ENCODE measurements around the gene HS3ST6.
"Not testable (repeated sequence)": the region's sequence is repeated elsewhere in the genome, so short reads cannot be mapped to it uniquely, and the experiment has no call there.

HS3ST6 gene

GRCh38 chr16:1878256-1878655, 40.0 kb downstream of the HS3ST6 start:
- DNase-seq (ENCODE audit: insufficient read length) = no peak
- no peak for FAIRE-seq
- TF ChIP-seq TAF1 (IDR thresholded peaks at IDR 0.05; ENCODE audit: borderline replicate concordance, low read depth, low read length) = no peak
- no peak for TF ChIP-seq POLR2A (IDR thresholded peaks at IDR 0.05; ENCODE audit: low read depth, low read length)
- no peak for TF ChIP-seq POLR2AphosphoS5 (IDR thresholded peaks at IDR 0.05; ENCODE audit: low read depth, low read length)

- FAIRE-seq (no peak), DNase-seq (ENCODE audit: insufficient read length) (no peak)
- TF ChIP-seq TAF1 (IDR thresholded peaks at IDR 0.05; ENCODE audit: borderline replicate concordance, low read depth, low read length) = no peak
- TF ChIP-seq POLR2A (IDR thresholded peaks at IDR 0.05; ENCODE audit: low read depth, low read length) = no peak
- TF ChIP-seq POLR2AphosphoS5 (IDR thresholded peaks at IDR 0.05; ENCODE audit: low read depth, low read length) = no peak
Measured at GRCh38 chr16:1877804-1878203, 40.4 kb downstream of the HS3ST6 start.

- DNase-seq (ENCODE audit: insufficient read length) = no peak
- TF ChIP-seq POLR2A (IDR thresholded peaks at IDR 0.05; ENCODE audit: low read depth, low read length) (no peak), TAF1 (IDR thresholded peaks at IDR 0.05; ENCODE audit: borderline replicate concordance, low read depth, low read length) (no peak), POLR2AphosphoS5 (IDR thresholded peaks at IDR 0.05; ENCODE audit: low read depth, low read length) (no peak)
- FAIRE-seq = no peak
Measured at GRCh38 chr16:1877089-1877488, 41.1 kb downstream of the HS3ST6 start.

DNA sequence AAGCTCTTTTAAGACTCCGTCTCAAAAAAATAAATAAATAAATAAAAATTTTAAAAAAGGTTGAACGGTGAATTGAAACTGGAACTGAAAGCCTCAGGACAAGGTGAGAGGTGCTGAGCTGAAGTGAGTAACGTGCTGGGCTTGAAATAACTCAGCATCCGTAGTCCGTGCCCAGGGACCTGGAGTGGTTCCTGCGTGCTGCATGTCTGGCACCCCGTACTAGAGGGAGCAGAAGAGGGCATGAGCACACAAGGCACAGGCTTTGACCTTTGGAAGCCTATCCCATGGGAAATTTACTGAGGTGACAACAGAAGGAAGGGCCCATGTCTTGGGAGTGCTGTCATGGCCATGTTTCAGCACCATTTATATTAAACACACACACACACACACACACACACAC, 41.7 kb downstream of the HS3ST6 start:
- no peak for DNase-seq (ENCODE audit: insufficient read length)
- peak; percentile 85 for FAIRE-seq
- TF ChIP-seq POLR2A (IDR thresholded peaks at IDR 0.05; ENCODE audit: low read depth, low read length) = no peak
- TF ChIP-seq POLR2AphosphoS5 (IDR thresholded peaks at IDR 0.05; ENCODE audit: low read depth, low read length) = no peak
- no peak for TF ChIP-seq TAF1 (IDR thresholded peaks at IDR 0.05; ENCODE audit: borderline replicate concordance, low read depth, low read length)

DNA sequence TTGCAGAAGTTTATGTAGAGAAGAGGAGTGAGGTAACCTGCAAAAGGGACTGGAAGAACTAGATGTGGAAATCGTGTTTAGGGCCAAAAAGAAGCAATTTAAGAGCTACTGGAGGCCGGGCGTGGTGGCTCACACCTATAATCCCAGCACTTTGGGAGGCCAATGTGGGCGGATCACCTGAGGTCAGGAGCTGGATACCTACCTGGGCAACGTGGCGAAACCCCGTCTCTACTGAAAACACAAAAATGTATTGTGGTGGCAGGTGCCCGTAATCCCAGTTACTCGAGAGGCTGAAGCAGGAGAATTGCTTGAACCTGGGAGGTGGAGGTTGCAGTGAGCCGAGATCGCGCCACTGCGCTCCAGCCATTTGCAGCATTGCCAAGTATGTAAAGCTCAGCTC, 42.1 kb downstream of the HS3ST6 start:
- FAIRE-seq; DNase-seq (ENCODE audit: insufficient read length): not testable (repeated sequence)

DNA sequence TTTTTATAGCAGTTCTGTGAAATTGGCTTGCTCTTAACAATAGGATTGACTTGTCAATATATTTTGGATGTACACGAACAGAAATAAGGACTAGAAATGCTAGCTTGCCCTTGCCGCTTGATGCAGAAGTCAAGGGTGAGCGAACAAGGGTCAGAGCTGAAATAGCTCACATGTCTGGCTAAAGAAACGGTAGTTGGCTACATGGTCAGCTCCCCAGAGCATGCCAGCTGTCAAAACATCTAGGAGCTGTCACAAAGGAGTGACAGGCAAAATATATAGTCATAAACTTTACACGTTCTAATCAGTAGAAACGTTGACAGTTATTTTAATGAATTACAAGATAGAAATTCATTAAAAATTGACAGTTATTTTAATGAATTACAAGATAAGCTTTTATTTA, 43.4 kb downstream of the HS3ST6 start:
- peak; percentile 14 for FAIRE-seq
- no peak for DNase-seq (ENCODE audit: insufficient read length)
- TF ChIP-seq POLR2A (IDR thresholded peaks at IDR 0.05; ENCODE audit: low read depth, low read length) (no peak), TAF1 (IDR thresholded peaks at IDR 0.05; ENCODE audit: borderline replicate concordance, low read depth, low read length) (no peak), POLR2AphosphoS5 (IDR thresholded peaks at IDR 0.05; ENCODE audit: low read depth, low read length) (no peak)

DNA sequence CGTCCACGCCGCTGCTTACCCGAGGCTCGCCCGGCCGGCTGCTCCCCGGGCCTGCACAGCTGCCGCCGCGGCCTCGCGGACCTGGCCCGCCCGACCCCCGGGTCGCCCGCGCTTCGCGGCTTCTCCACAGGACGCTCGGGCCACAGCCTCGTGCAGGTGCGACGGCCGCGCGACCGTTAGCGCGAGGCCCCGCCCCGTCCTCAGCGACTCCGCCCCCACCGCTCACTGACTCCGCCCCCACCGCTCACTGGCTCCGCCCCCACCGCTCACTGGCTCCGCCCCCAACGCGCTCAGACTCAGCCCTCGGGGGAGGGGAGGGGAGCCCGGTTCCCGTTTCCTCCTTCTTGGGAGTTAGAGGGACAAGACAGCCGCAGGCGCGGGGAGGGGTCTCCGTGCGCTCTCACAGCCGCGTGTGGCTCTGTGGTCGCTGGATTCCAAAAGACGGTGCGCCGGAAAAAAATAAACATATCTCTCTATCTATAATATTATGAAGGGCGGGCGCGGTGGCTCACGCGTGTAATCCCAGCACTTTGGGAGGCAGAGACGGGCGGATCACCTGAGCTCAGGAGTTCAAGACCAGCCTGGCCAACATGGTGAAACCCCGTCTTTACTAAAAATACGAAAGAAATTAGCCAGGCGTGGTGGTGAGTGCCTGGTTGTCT, 46.1 kb downstream of the HS3ST6 start, which contains the start of gene MEIOB:
Gene MEIOB (minus strand): TSS at position 191 of the 662 bp plus-strand sequence. CDS start 3,989 bp downstream, outside the sequence.
- no peak for TF ChIP-seq POLR2A (IDR thresholded peaks at IDR 0.05; ENCODE audit: low read depth, low read length)
- TF ChIP-seq TAF1 (IDR thresholded peaks at IDR 0.05; ENCODE audit: borderline replicate concordance, low read depth, low read length) = no peak
- TF ChIP-seq POLR2AphosphoS5 (IDR thresholded peaks at IDR 0.05; ENCODE audit: low read depth, low read length) = no peak
- DNase-seq (ENCODE audit: insufficient read length) (no peak), FAIRE-seq (no peak)

- TF ChIP-seq TAF1 (IDR thresholded peaks at IDR 0.05; ENCODE audit: borderline replicate concordance, low read depth, low read length) (no peak), POLR2AphosphoS5 (IDR thresholded peaks at IDR 0.05; ENCODE audit: low read depth, low read length) (no peak), POLR2A (IDR thresholded peaks at IDR 0.05; ENCODE audit: low read depth, low read length) (no peak)
- DNase-seq (ENCODE audit: insufficient read length) = no peak
- FAIRE-seq = no peak
Measured at GRCh38 chr16:1870365-1871082, 47.7 kb downstream of the HS3ST6 start.

- DNase-seq (ENCODE audit: insufficient read length) (no peak), FAIRE-seq (no peak)
- TF ChIP-seq POLR2AphosphoS5 (IDR thresholded peaks at IDR 0.05; ENCODE audit: low read depth, low read length) (no peak), POLR2A (IDR thresholded peaks at IDR 0.05; ENCODE audit: low read depth, low read length) (no peak), TAF1 (IDR thresholded peaks at IDR 0.05; ENCODE audit: borderline replicate concordance, low read depth, low read length) (no peak)
Measured at GRCh38 chr16:1865902-1866690, 52.1 kb downstream of the HS3ST6 start.

DNA sequence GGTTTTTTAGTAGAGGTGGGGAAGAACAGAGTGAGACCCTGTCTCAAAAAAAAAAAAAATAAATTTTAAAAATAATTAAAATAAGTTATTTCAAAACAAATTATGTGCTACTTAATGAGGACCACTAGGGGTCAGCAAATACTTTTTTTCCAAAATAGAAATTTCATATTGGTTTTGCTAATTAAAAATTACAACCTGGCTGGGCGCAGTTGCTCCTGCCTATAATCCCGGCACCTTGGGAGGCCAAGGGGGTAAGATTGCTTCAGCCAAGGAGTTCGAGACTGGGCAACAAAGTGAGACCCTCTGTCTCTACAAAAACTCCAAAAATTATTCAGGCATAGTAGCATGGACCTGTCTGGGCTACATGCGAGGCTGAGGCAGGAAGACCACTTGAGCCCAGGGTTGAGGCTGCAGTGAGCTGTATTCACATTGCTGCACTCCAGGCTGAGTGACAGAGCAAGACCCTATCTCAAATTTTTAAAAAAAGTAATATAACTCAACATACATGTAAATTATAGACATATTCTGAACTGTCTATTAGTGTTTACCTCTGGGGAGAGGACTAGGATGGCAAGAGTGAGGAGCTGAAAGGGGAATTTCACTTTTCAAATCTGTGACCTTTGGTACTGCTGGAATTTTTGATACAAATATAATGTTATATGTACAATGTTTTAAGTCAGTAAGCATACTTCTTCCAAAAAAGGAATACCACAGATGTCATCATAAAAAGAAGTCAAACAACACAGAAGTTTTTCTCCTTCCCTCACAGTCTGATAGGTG, 54.3 kb downstream of the HS3ST6 start:
- FAIRE-seq (no peak), DNase-seq (ENCODE audit: insufficient read length) (no peak)
- no peak for TF ChIP-seq POLR2AphosphoS5 (IDR thresholded peaks at IDR 0.05; ENCODE audit: low read depth, low read length)
- TF ChIP-seq POLR2A (IDR thresholded peaks at IDR 0.05; ENCODE audit: low read depth, low read length) = no peak
- no peak for TF ChIP-seq TAF1 (IDR thresholded peaks at IDR 0.05; ENCODE audit: borderline replicate concordance, low read depth, low read length)

GRCh38 chr16:1862394-1862793, 55.8 kb downstream of the HS3ST6 start:
- FAIRE-seq (no peak), DNase-seq (ENCODE audit: insufficient read length) (no peak)
- TF ChIP-seq POLR2AphosphoS5 (IDR thresholded peaks at IDR 0.05; ENCODE audit: low read depth, low read length) (no peak), TAF1 (IDR thresholded peaks at IDR 0.05; ENCODE audit: borderline replicate concordance, low read depth, low read length) (no peak), POLR2A (IDR thresholded peaks at IDR 0.05; ENCODE audit: low read depth, low read length) (no peak)

All from GM12892 (cell line).